ENCODE data around the gene CAMK4.
"Not testable (repeated sequence)": the region's sequence is repeated elsewhere in the genome, so short reads cannot be mapped to it uniquely, and the experiment has no call there.

Gene CAMK4

DNA sequence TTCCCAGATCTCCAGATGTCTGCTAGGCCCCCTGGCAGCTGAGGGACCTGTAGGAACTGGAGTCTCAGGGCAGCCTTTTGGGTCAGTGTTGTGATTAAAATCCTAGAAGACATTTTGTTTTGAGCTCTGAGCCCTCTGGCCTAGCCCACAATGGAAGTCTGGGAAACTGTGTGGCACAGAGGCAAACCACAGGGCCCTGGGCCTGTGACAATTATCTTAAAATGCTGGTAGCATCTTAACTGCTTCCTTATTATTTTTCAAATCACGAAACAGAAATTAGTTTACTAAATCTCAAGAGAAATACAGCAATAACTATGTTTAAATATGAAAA is 162.6 kb downstream of the CAMK4 start:
- DNase-seq: no peak

GRCh38 chr5:111387361-111387760 is 163.2 kb downstream of the CAMK4 start:
- DNase-seq: no peak

GRCh38 chr5:111389390-111390082 is 165.4 kb downstream of the CAMK4 start:
- no peak for DNase-seq

DNA sequence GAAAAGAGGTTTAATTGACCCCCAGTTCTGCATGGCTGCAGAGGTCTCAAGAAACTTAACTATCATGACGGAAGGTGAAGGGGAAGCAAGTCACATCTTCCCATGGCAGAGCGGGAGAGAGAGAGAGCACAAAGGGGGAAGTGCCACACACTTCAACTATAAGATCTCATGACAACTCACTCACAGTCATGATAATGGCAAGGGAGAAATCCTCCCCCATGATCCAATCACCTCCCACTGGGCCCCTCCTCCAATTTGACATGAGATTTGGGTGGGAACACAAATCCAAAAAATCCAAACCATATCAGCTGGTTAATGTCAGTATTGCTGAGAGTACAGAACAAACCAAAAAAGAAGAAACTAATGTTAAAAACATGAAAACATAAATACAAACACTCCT is 168.0 kb downstream of the CAMK4 start:
- no peak for DNase-seq

DNA sequence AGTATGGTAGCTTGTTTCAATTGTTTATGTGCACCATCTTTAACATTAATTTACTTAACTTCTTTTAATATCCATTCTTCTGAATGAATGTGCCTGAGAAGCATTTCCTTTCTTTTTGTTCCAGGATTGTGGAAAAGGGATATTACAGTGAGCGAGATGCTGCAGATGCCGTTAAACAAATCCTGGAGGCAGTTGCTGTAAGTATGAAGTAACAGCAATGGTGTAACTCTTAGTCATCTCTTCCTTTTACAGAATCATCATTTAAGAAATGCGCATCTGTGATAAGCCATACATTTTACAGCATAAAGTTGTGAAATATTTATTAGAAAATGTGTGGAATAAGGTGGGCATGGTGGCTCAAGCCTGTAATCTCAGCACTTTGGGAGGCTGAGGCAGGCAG is 170.4 kb downstream of the CAMK4 start:
- DNase-seq: no peak

DNA sequence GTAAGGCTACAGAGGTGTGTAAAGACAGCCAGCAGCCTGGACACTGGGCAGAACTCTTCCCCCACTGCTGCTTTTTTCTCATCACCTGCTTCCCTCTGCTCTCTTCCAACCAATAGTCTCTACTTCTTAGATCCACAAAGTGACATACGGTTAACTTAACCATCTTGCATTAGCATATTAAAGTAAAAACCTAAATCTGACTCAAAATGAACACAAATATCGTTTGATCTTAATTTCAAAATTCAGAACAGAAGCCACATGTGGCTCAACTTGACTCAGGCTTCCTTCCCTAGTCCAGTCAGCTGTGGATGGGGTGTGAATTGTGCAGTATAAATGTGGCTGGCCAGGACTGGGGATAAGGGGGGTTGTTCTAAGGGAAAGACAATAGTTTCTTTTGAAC is 173.8 kb downstream of the CAMK4 start:
- no peak for DNase-seq

DNA sequence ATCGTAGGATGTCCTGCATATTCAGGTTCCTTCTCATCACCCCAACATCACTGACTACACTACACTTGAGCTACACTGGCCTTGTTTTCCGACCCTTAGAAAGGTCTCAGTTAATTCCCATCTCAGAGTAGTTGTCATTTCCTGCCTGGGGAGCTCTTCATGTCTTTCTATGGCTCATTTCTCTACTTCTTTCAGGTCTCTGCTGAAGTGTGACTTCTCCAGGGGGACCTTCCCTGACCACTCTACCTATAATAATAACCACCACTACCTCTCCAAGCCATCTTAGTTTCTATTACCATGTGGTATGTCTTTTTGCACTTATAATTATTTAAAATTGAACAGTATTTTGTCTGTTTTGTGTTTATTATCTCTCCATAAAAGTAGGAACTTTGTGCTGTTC is 174.9 kb downstream of the CAMK4 start:
- DNase-seq: no peak

- no peak for DNase-seq
Measured at GRCh38 chr5:111401906-111402305, 177.7 kb downstream of the CAMK4 start.

GRCh38 chr5:111404270-111404769 is 180.1 kb downstream of the CAMK4 start:
- DNase-seq: no peak

DNA sequence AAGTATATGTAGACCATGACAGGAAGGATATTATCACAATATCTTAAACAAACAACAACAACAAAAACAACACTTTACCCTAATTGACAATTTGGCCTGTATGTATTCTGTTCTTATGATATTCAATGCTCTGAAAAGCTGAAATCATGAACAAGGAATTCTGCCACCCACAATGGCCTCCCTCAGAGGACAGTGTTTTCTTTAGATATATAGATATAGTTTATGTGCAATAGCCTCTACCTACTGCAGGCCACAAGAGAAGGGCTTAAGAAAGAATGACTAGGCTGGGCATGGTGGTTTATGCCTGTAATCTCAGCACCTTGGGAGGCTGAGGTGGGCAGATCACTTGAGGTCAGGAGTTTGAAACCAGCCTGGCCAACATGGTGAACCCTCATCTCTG is 183.4 kb downstream of the CAMK4 start:
- no peak for DNase-seq

GRCh38 chr5:111408817-111409216 is 184.6 kb downstream of the CAMK4 start:
- DNase-seq: no peak

- DNase-seq: not testable (repeated sequence)
Measured at GRCh38 chr5:111409266-111409665, 185.1 kb downstream of the CAMK4 start.

GRCh38 chr5:111410067-111410466 is 185.9 kb downstream of the CAMK4 start:
- DNase-seq: not testable (repeated sequence)

GRCh38 chr5:111411301-111411700 is 187.1 kb downstream of the CAMK4 start:
- DNase-seq: no peak

GRCh38 chr5:111412593-111412992 is 188.4 kb downstream of the CAMK4 start:
- DNase-seq: no peak

DNA sequence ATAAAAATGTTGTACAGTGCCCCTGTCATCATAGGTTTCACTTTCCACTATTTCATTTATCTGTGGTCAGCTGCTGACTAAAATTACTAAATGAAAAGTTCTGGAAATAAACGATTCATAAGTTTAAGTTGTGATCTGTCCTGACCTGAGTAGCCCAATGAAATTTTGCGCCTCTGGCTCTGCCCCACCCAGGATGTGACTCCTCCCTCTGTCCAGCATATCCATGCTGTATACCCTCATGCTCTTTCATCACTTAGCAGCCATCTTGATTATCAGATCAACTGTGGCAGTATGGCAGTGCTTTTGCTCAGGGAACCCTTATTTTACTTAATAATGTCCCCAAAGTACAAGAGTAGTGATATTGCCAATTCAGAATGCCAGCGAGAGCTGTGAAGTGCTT is 190.9 kb downstream of the CAMK4 start:
- DNase-seq: no peak

DNA sequence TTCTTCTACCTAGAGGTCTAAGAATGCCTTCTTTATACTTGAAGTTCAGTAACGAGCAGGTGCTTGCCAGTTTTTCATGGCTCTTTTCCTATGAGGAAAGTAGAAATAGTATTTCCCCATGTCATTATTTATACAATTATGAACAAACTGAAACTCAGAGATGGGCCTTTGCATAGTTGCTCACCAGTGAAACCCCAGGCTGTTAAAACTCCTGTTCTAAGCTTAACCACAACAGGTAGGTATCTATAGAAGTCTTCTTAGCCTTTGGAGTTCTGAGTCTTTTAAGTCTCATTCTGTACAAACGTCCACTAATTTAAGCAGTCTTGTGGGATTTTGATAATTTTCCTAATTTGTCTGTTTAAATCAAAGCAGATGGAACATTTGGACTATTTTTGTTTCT is 198.1 kb downstream of the CAMK4 start:
- DNase-seq: no peak

DNA sequence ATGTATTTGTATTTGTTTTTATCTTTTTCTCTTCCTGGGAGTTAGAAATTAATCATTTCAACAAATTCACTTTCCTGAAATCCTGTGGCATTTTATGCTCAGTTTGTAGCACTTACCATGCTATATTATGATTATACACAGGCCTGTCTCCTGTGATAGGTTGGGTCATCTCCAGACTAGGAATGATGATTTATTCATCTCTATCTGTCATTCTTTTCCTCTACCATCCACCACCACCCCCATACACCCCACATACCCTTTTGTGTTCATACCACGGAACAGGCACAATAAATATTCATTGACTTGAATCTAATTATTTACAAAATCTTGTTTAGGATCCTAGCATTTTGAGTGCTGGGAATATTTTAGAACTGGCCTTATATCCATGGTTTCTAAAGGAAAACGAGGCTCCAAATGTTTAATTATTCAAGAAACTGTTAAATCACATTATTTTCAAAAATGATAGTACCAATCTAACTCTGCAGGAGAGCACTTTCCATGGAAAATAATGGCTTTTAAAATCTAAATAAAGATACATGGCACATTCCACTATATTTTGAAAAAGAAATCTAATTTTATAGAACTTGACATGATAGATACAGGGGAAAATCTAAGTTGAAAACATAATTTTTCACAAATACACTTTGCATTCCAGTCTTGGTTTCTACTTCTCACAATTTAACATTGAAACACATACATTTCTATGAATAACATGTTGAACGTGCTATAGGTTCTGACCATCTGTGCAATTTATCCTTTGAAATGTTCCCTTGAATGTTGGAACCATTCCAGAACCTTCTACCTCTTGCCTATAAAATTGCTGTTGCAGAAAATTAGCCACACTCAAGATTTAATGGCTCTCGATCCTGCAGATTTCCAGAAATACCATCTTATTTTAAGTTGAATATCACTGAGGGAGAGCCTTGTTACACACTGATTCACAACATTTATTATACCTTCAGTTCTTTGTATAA is 198.8 kb downstream of the CAMK4 start:
- DNase-seq: no peak

DNA sequence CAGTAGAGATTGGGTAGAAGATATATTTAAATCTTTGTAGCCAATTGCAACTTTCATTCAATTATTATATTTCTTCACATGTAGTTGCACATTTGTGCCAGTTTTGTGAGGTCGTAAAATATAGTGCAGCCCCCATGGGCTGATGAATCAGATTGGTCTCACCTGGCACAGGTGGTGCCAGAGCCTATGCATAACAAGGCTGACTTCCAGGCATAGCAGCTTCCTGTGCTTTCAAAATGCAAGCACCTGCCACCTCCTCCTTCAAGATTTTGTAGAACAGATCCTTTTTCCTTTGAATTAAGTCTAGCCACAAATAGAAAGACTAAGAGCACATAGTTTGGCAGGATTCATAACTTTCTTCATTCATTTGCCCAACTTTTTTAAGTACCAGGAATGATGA is 201.0 kb downstream of the CAMK4 start:
- no peak for DNase-seq

- DNase-seq: no peak
Measured at GRCh38 chr5:111427762-111428161, 203.6 kb downstream of the CAMK4 start.

DNA sequence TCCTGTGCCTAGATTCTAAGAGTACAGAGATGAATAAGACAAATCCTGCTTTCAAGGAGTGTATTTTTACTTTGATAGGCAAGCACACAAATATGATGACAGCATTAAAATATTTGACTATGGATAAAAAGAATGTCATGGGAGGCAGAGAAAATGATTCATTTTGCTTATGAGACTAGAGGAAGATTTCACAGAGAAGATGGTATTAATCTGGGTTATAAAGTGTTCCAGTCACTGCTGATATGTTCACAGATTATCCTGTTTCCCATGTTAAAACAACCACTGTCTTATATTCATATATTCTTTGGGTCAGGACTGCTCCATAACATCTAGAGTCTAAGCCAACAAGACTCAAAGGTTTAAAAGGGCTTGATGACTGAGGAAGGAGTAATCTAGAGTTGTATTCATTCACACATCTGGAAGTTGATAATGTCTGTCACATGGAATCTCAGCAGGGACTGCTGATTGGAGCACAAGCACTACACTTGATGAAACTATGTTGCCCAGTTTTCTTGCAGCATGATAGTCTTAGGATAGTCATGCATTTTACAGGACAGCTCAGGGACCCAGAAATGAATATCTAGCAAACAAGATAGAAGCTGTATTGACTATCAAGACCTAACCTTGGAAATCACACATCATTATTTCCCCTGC is 208.8 kb downstream of the CAMK4 start:
- DNase-seq: no peak

- DNase-seq: no peak
Measured at GRCh38 chr5:111434800-111435199, 210.6 kb downstream of the CAMK4 start.

DNA sequence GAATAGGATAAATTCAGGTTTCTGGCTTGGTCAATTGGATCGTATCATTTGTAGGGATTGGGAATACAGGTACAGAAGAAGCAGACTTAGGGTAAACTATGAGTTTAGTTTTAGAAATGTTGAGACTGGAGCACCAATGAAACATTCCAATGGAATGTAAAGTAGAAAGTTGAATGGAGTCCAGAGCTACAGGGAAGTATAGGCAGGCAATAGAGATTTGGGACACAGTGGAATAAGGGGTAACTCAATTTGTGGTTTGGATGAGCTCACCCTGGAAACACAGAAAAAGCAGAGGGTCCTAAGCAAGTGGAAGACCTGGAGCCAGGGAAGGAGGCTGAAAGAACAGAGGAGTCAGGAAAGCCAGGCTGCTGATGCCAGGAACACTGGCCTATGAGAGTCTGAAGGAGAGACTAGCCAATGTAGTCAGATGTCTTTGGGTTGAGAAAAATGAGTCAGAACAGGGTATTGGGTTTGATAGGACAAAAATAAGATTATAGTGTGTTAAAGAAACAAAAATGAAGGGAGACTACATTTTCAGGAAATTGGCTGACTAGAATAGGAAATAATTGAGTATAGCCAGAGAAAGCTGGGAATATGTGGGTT is 215.4 kb downstream of the CAMK4 start:
- no peak for DNase-seq
